H1 (cell line): ENCODE data around the gene CARD16. TPM values are rescaled to one million over a fixed set of nuclear protein-coding genes. Genes with fewer than 3 reads are reported as not detected.

Experiments
- CTCF ChIA-PET: fragments of 300-600 bp; sonication (Branson Sonifier 250); formaldehyde crosslinking; loops from one replicate; lab custom pipeline; 2021; ENCODE audit not compliant: partially characterized antibody; lab: Charles Lee
- POLR2A ChIA-PET: fragments of 300-600 bp; sonication (Branson Sonifier 250); formaldehyde crosslinking; loops from one replicate; lab custom pipeline; 2021; ENCODE audit warnings: inconsistent platforms; ENCODE audit not compliant: partially characterized antibody; lab: Charles Lee
- DNase-seq, 2 experiments: peaks; one replicate each; pipeline versions ENCODE4 v3.0.0 to v3.0.0-alpha.2; 2010 to 2022; ENCODE audit warnings: low spot score in 2 of 2, low read depth in 1 of 2, mixed read lengths in 1 of 2
- FAIRE-seq: peaks from 2 replicates; lab custom pipeline; 2011; peaks lifted over from hg19 to GRCh38; lab: Jason Lieb, UNC
- H2AFZ ChIP-seq: 2 replicates; pipeline ENCODE4 v1.8.1; 2012; ENCODE audit warnings: low read length, inconsistent platforms
- H2AK5ac ChIP-seq: 2 replicates; pipeline ENCODE4 v1.6.1; 2013; ENCODE audit warnings: low read depth, low read length
- H2BK120ac ChIP-seq: replicated peaks from 2 replicates; pipeline ENCODE3; 2013; ENCODE audit warnings: low read depth, low read length, inconsistent platforms
- H2BK12ac ChIP-seq: 2 replicates; pipeline ENCODE4 v1.6.1; 2013; ENCODE audit warnings: low read depth, low read length
- H2BK15ac ChIP-seq: 2 replicates; pipeline ENCODE4 v1.6.1; 2013; ENCODE audit warnings: low read length
- H2BK20ac ChIP-seq: 2 replicates; pipeline ENCODE4 v1.6.1; 2013; ENCODE audit warnings: low read length
- H2BK5ac ChIP-seq: 2 replicates; pipeline ENCODE4 v1.6.1; 2013; ENCODE audit warnings: low read depth, low read length
- H3K14ac ChIP-seq: 2 replicates; pipeline ENCODE4 v1.6.1; 2013; ENCODE audit warnings: inconsistent platforms; ENCODE audit not compliant: insufficient read length
- H3K18ac ChIP-seq: 2 replicates; pipeline ENCODE4 v1.6.1; 2013; ENCODE audit warnings: low read length; ENCODE audit errors: extremely low read depth
- H3K23ac ChIP-seq: 2 replicates; pipeline ENCODE4 v1.6.1; 2013; ENCODE audit warnings: inconsistent platforms; ENCODE audit not compliant: insufficient read length
- H3K23me2 ChIP-seq: 2 replicates; pipeline ENCODE4 v1.6.1; 2013; ENCODE audit warnings: low read depth, low read length
- H3K27ac ChIP-seq: 2 replicates; pipeline ENCODE4 v1.6.1; 2011; ENCODE audit warnings: low read depth, low read length, inconsistent platforms
- H3K27me3 ChIP-seq, 4 experiments: replicated peaks in 1 of 4; 1 replicate in 1 of 4; 2 replicates in 3 of 4; pipeline versions ENCODE4 v1.6.1 to v1.8.1; 2011 to 2013; ENCODE audit warnings: low read length in 3 of 4, mild to moderate bottlenecking in 3 of 4, inconsistent platforms in 2 of 4, mixed read lengths in 2 of 4, moderate library complexity in 1 of 4; ENCODE audit not compliant: control insufficient read depth in 3 of 4, insufficient read depth in 3 of 4; ENCODE audit errors: extremely low read depth in 1 of 4
- H3K36me3 ChIP-seq, 4 experiments: 2 replicates each; pipeline versions ENCODE4 v1.6.1 to v1.8.1; 2011 to 2013; ENCODE audit warnings: mild to moderate bottlenecking in 4 of 4, low read length in 3 of 4, moderate library complexity in 2 of 4, control low read depth in 1 of 4, inconsistent platforms in 1 of 4; ENCODE audit not compliant: insufficient read depth in 4 of 4, control insufficient read depth in 2 of 4
- H3K4ac ChIP-seq: replicated peaks from 2 replicates; pipeline ENCODE3; 2013; ENCODE audit warnings: low read length, low read depth, mixed read lengths, inconsistent platforms; ENCODE audit not compliant: insufficient read length
- H3K4me1 ChIP-seq, 4 experiments: replicated peaks in 1 of 4; 1 replicate in 1 of 4; 2 replicates in 3 of 4; pipeline versions ENCODE4 v1.6.1 to v1.8.1; 2011 to 2013; ENCODE audit warnings: low read length in 3 of 4, inconsistent platforms in 2 of 4, mixed read lengths in 1 of 4; ENCODE audit not compliant: insufficient read depth in 4 of 4, control insufficient read depth in 3 of 4
- H3K4me2 ChIP-seq, 2 experiments: 2 replicates each; pipeline versions ENCODE4 v1.6.1 to v1.8.1; 2011 to 2013; ENCODE audit warnings: low read depth in 2 of 2, low read length in 2 of 2, control low read depth in 1 of 2, inconsistent platforms in 1 of 2, mild to moderate bottlenecking in 1 of 2; ENCODE audit not compliant: insufficient read depth in 1 of 2
- H3K4me3 ChIP-seq, 4 experiments: fragments of 200-600, 300-600 bp in 1 of 4; sonication (generic), shearing (Covaris generic), sonication (Bioruptor Twin) in 1 of 4; 2 replicates each; pipeline versions ENCODE4 v1.5.1 to v1.8.1; 2011 to 2016; ENCODE audit warnings: low read length in 4 of 4, low read depth in 3 of 4, control low read depth in 2 of 4, inconsistent platforms in 2 of 4, mild to moderate bottlenecking in 2 of 4, mixed read lengths in 1 of 4, moderate library complexity in 1 of 4; ENCODE audit not compliant: insufficient read depth in 2 of 4; ENCODE audit errors: extremely low read depth in 1 of 4
- H3K56ac ChIP-seq: replicated peaks from 2 replicates; pipeline ENCODE3; 2013; ENCODE audit warnings: low read depth, mild to moderate bottlenecking, mixed read lengths, low read length, inconsistent platforms; ENCODE audit not compliant: insufficient read length
- H3K79me1 ChIP-seq: 2 replicates; pipeline ENCODE4 v1.6.1; 2013; ENCODE audit warnings: low read depth, low read length, control low read depth
- H3K79me2 ChIP-seq, 2 experiments: 2 replicates each; pipeline versions ENCODE4 v1.6.1 to v1.8.1; 2012 to 2013; ENCODE audit warnings: low read length in 2 of 2, mild to moderate bottlenecking in 2 of 2, inconsistent platforms in 1 of 2; ENCODE audit not compliant: insufficient read depth in 2 of 2, control insufficient read depth in 1 of 2
- H3K9ac ChIP-seq, 4 experiments: replicated peaks in 1 of 4; 1 replicate in 1 of 4; 2 replicates in 3 of 4; pipeline versions ENCODE4 v1.6.1 to v1.8.1; 2011 to 2013; ENCODE audit warnings: low read depth in 3 of 4, low read length in 3 of 4, control low read depth in 2 of 4, mild to moderate bottlenecking in 2 of 4, moderate library complexity in 2 of 4, inconsistent platforms in 1 of 4; ENCODE audit errors: extremely low read depth in 1 of 4
- H3K9me3 ChIP-seq, 2 experiments: 2 replicates each; pipeline versions ENCODE4 v1.6.1 to v1.8.1; 2012 to 2013; ENCODE audit warnings: mild to moderate bottlenecking in 2 of 2, moderate library complexity in 2 of 2, control low read depth in 1 of 2, inconsistent platforms in 1 of 2, low read depth in 1 of 2, low read length in 1 of 2, mixed read lengths in 1 of 2; ENCODE audit not compliant: insufficient read depth in 2 of 2
- H4K20me1 ChIP-seq, 2 experiments: replicated peaks in 1 of 2; 2 replicates each; pipeline versions ENCODE3 to v1.8.1; 2011 to 2013; ENCODE audit warnings: inconsistent platforms in 2 of 2, low read length in 2 of 2, mild to moderate bottlenecking in 1 of 2; ENCODE audit not compliant: insufficient read depth in 2 of 2, control insufficient read depth in 1 of 2
- H4K5ac ChIP-seq: 2 replicates; pipeline ENCODE4 v1.6.1; 2013; ENCODE audit warnings: low read length, low read depth, mixed read lengths, inconsistent platforms; ENCODE audit not compliant: insufficient read length
- H4K8ac ChIP-seq: 2 replicates; pipeline ENCODE4 v1.8.0; 2013; ENCODE audit warnings: mild to moderate bottlenecking, moderate library complexity, low read length, inconsistent platforms; ENCODE audit not compliant: insufficient read depth; ENCODE audit errors: extremely low read depth
- H4K91ac ChIP-seq: replicated peaks from 2 replicates; pipeline ENCODE3; 2013; ENCODE audit warnings: low read length, mixed read lengths, inconsistent platforms; ENCODE audit not compliant: insufficient read length
- CEBPB ChIP-seq: IDR thresholded peaks from 2 replicates; pipeline ENCODE4 v1.6.1; 2012; ENCODE audit warnings: low read depth, low read length
- JUN ChIP-seq: IDR thresholded peaks from 2 replicates; pipeline ENCODE4 v1.6.1; 2011; ENCODE audit warnings: low read depth, mild to moderate bottlenecking, improper control_type of control experiment, low read length
- SRF ChIP-seq: IDR thresholded peaks from 2 replicates; pipeline ENCODE4 v1.6.1; 2011; ENCODE audit warnings: mild to moderate bottlenecking, low read depth, low read length, moderate library complexity
- SUZ12 ChIP-seq: fragments of 200-600 bp; sonication (generic); IDR thresholded peaks from 2 replicates; pipeline ENCODE4 v1.6.1; 2012; ENCODE audit warnings: mild to moderate bottlenecking, inconsistent platforms, low read length, moderate library complexity, mixed read lengths
- WGBS, 2 experiments: shearing (Covaris generic) in 1 of 2; methylation state at CpG; one replicate each; pipeline versions ENCODE4 v1.1.6 to v1.1.7; 2013 to 2015; ENCODE audit warnings: low lambda C conversion rate in 2 of 2, mixed read lengths in 2 of 2, inconsistent platforms in 1 of 2, low coverage in 1 of 2, missing lambda C conversion rate in 1 of 2; ENCODE audit not compliant: insufficient replicate concordance in 2 of 2, insufficient coverage in 1 of 2, insufficient read length in 1 of 2; ENCODE audit errors: extremely low coverage in 1 of 2, missing lambda C conversion rate in 1 of 2; 5-methylcytosine and 5-hydroxymethylcytosine counted together
- polyA plus RNA-seq, 7 experiments: library from polyadenylated mRNA; depleted of rRNA in 3 of 7; stranded (reverse) in 5 of 7; unstranded in 2 of 7; fragments of >200 nt in 5 of 7; fragments of 200-250 nt in 2 of 7; gene quantifications; 1 replicate in 5 of 7; 2 replicates in 1 of 7; 4 replicates in 1 of 7; pipeline versions ENCODE4 v1.2.1 to v1.2.3, GENCODE V29; 2011 to 2013; ENCODE audit warnings: missing spikeins in 2 of 7, mixed read lengths in 2 of 7
- total RNA-seq: library from RNA; stranded (reverse); fragmentation: NEBNext Ultra II Directional; extraction: Animal tissue kit (Norgen Biotek cat#: 25700); gene quantifications from 2 replicates; pipeline ENCODE4 v1.2.1, GENCODE V29; 2021
- TF ChIP-seq, protein P1 (sequence below): IDR thresholded peaks from 2 replicates; pipeline ENCODE4 v1.6.1; 2012; ENCODE audit warnings: inconsistent platforms

The CARD16 gene
- total and polyA plus RNA-seq, 2 of the 8 experiments (the other 6 are each of a cell fraction or from before 2014, with no cell fraction given) = not detected

DNA sequence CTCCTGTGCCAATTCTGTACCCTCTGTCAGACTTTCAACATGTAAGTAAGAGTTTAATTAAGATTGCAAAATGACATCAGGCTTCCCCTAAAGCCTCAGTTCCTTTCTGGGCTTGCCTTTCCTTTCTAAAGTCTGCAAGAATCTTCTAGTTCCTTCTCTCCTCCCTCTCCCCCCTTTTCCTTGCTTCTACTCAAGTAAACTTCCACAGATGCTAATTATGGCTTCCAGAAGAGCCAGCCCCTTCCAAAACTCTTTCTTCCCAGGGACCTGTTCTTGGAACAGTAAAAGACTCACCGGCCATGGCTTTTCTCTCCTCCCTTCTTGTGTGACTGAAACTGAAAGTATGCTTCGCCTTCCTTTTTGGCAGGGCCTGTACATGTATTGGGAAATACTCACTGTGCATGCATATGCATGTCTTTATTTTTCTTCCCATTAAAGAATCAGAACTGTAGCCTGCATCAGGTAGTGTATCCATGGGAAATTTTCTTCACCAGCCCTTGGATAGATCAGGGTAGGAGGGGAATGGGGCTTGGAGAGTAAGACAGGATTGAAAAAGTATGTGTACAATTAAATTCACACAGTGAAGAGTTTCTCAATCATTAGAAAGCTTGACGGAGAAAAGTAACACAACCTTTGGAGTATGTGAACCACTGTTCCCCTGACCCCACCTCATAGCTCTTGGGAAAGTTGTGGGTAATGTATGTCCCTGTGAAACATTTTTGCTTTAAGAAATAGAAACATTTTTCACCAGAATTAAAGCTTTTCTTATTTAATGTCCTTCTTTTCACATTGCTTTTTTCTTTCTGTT is 10.1 kb downstream of the CARD16 start, which contains the start of gene CASP1:
Gene CASP1, minus strand, starts transcription at position 332 of the 808 bp plus-strand sequence. Its CDS starts 31 bp downstream, at position 301.
- no peak within 1 kb of the TSS for H3K4me2 ChIP-seq

More for the DNA sequence above, 10.1 kb downstream of the CARD16 start, which contains the start of gene CASP1:
- POLR2A ChIA-PET = no interaction called here
- no peaks in the 10 kb centered on the region for H3K4me1 ChIP-seq
- H3K18ac ChIP-seq = no peak within 1 kb of the TSS
- no peak within 1 kb of the TSS for H2AFZ ChIP-seq
- TF ChIP-seq, protein P1, sequence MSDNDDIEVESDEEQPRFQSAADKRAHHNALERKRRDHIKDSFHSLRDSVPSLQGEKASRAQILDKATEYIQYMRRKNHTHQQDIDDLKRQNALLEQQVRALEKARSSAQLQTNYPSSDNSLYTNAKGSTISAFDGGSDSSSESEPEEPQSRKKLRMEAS = no peak
- TF ChIP-seq CEBPB (no peak), SUZ12 (no peak), JUN (no peak), SRF (no peak)
- TF ChIP-seq, all 59 proteins: peak for 0
- Histone ChIP-seq H3K14ac (no peak within 1 kb of the TSS), H2AK5ac (no peak within 1 kb of the TSS), H4K8ac (no peak within 1 kb of the TSS), H2BK5ac (no peak within 1 kb of the TSS), H3K27me3 (no peaks in the 10 kb centered on the region), H3K79me1 (no peaks in the 10 kb centered on the region), H3K4me3 (no peak within 1 kb of the TSS), H3K27ac (no peak within 1 kb of the TSS), H3K9ac (no peak within 1 kb of the TSS), H3K4ac (no peak within 1 kb of the TSS), H3K23ac (no peak within 1 kb of the TSS), H3K23me2 (no peaks in the 10 kb centered on the region), H2BK120ac (no peak within 1 kb of the TSS), H4K5ac (no peak within 1 kb of the TSS), H4K91ac (no peak within 1 kb of the TSS), H4K20me1 (no peaks in the 10 kb centered on the region), H3K36me3 (no peaks in the 10 kb centered on the region), H2BK20ac (no peak within 1 kb of the TSS), H3K79me2 (no peaks in the 10 kb centered on the region), H3K56ac (no peak within 1 kb of the TSS), H2BK15ac (no peak within 1 kb of the TSS), H2BK12ac (no peak within 1 kb of the TSS), H3K9me3 (no peaks in the 10 kb centered on the region)
- CTCF ChIA-PET = no interaction called here
- 93% methylated on average over 3 of the region's 3 CpGs; no CpG with 5 or more reads in 1 of the 2 experiments for WGBS, 2 experiments
- no peak for FAIRE-seq
- DNase-seq = no peak
